OCI-LY7 (cell line): ENCODE data around the gene JAK1.

Experiments
- EZH2phosphoT487 ChIP-seq: fragments of 200-600 bp; sonication (generic); IDR thresholded peaks from 2 replicates; pipeline ENCODE4 v1.6.1; 2018; ENCODE audit warnings: low read depth, borderline replicate concordance, mild to moderate bottlenecking, mixed run types, antibody characterized with exemption, low read length, moderate library complexity, mixed read lengths
- TF ChIP-seq, protein P1 (sequence below): fragments of 200-600 bp; sonication (generic); conservative IDR thresholded peaks from 2 replicates; pipeline ENCODE4 v1.5.1; 2014; ENCODE audit warnings: mild to moderate bottlenecking, antibody characterized with exemption, low read length, moderate library complexity, mixed read lengths

GRCh38 chr1:64960731-64961130, 5.6 kb downstream of the JAK1 start:
- TF ChIP-seq EZH2phosphoT487 = no peak
- TF ChIP-seq, protein P1, sequence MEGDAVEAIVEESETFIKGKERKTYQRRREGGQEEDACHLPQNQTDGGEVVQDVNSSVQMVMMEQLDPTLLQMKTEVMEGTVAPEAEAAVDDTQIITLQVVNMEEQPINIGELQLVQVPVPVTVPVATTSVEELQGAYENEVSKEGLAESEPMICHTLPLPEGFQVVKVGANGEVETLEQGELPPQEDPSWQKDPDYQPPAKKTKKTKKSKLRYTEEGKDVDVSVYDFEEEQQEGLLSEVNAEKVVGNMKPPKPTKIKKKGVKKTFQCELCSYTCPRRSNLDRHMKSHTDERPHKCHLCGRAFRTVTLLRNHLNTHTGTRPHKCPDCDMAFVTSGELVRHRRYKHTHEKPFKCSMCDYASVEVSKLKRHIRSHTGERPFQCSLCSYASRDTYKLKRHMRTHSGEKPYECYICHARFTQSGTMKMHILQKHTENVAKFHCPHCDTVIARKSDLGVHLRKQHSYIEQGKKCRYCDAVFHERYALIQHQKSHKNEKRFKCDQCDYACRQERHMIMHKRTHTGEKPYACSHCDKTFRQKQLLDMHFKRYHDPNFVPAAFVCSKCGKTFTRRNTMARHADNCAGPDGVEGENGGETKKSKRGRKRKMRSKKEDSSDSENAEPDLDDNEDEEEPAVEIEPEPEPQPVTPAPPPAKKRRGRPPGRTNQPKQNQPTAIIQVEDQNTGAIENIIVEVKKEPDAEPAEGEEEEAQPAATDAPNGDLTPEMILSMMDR = no peak
